ENCODE results near the gene NADK2. TPM values are rescaled to one million over a fixed set of nuclear protein-coding genes. Genes with fewer than 3 reads are reported as not detected.

Gene NADK2
- total RNA-seq, 1 experiment from 2014 or later = 21.2 TPM

DNA sequence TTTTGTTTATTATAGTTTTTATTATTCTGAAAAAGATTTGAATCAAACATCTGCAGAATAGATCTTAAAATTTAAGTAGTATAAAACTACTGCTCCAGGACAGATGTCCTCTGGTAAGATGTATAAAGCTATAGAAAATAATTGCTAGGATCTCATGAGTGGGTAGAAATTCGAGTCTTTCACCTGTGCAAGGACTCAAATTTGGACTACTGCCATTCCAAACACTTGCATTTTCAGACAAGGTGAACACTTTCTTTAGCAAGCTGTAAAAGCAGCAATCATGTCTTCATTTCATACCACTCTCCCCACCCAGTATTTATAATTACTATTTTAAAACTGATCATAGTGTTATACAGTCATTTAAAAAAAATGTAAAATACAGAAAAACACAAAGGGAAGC is 69.1 kb downstream of the NADK2 start:
- H3K9me3 ChIP-seq (ENCODE audit: control insufficient read depth in 1 of 2, insufficient read depth in 1 of 2, low read depth in 1 of 2, low read length in 2 of 2) = no peaks in the 10 kb centered on the region
- BruUV-seq (replicated peaks) = no TSS peak
- no peak overlapping the region for H3K4me2 ChIP-seq (ENCODE audit: low read length)
- intact Hi-C loops (cut with micrococcal nuclease) = no loop called here
- ATAC-seq = no peak
- H3K9me2 ChIP-seq (ENCODE audit: insufficient read depth) = no peaks in the 10 kb centered on the region
- ChIA-PET RAD21 (ENCODE audit: low non-redundant PET in 1 of 2, low total read pairs in 2 of 2, uncharacterized antibody in 2 of 2, unreplicated experiment in 2 of 2) (no interaction called here), POLR2A (no interaction called here), CTCF (no interaction called here)
- H3K79me2 ChIP-seq (ENCODE audit: insufficient read depth, low read length) = no peaks in the 10 kb centered on the region
- H4K20me1 ChIP-seq (ENCODE audit: insufficient read depth) = no peaks in the 10 kb centered on the region
- no peaks in the 10 kb centered on the region for H3K27me3 ChIP-seq (ENCODE audit: insufficient read depth, low read length)
- H3K27ac ChIP-seq (ENCODE audit: low read depth, low read length) = no peak overlapping the region
- peaks cover 40 to 44% of the 10 kb centered on the region in 2 experiments for H3K36me3 ChIP-seq (ENCODE audit: control insufficient read depth in 1 of 2, insufficient read depth in 2 of 2, low read length in 2 of 2)
- TF ChIP-seq, protein P1, sequence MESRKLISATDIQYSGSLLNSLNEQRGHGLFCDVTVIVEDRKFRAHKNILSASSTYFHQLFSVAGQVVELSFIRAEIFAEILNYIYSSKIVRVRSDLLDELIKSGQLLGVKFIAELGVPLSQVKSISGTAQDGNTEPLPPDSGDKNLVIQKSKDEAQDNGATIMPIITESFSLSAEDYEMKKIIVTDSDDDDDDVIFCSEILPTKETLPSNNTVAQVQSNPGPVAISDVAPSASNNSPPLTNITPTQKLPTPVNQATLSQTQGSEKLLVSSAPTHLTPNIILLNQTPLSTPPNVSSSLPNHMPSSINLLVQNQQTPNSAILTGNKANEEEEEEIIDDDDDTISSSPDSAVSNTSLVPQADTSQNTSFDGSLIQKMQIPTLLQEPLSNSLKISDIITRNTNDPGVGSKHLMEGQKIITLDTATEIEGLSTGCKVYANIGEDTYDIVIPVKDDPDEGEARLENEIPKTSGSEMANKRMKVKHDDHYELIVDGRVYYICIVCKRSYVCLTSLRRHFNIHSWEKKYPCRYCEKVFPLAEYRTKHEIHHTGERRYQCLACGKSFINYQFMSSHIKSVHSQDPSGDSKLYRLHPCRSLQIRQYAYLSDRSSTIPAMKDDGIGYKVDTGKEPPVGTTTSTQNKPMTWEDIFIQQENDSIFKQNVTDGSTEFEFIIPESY (IDR thresholded peaks at IDR 0.05; ENCODE audit: extremely low read depth, insufficient replicate concordance, low read length) = no peak
- no peak for TF ChIP-seq ATF3 (IDR thresholded peaks at IDR 0.05)
- no peak for TF ChIP-seq CTCF (IDR thresholded peaks at IDR 0.05 in 2 of 3, conservative IDR thresholded peaks at IDR 0.05 in 1 of 3; ENCODE audit: borderline replicate concordance in 1 of 3, insufficient read depth in 1 of 3, low read depth in 2 of 3, low read length in 2 of 3)
- no peak for TF ChIP-seq RAD21 (IDR thresholded peaks at IDR 0.05; ENCODE audit: low read depth)
- no peak for TF ChIP-seq SIN3A (IDR thresholded peaks at IDR 0.05; ENCODE audit: low read depth)
- TF ChIP-seq POLR2AphosphoS5 (IDR thresholded peaks at IDR 0.05; ENCODE audit: low read depth, low read length) = no peak
- no peak for TF ChIP-seq SP1 (IDR thresholded peaks at IDR 0.05; ENCODE audit: low read depth)
- no peak for TF ChIP-seq ZNF274 (IDR thresholded peaks at IDR 0.05; ENCODE audit: low read depth, low read length)
- TF ChIP-seq, protein P2, sequence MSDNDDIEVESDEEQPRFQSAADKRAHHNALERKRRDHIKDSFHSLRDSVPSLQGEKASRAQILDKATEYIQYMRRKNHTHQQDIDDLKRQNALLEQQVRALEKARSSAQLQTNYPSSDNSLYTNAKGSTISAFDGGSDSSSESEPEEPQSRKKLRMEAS (IDR thresholded peaks at IDR 0.05) = no peak
- no peak for TF ChIP-seq CEBPB (IDR thresholded peaks at IDR 0.05; ENCODE audit: low read depth)
- H3K4me1 ChIP-seq (ENCODE audit: control insufficient read depth in 1 of 2, insufficient read depth in 2 of 2, low read length in 2 of 2) = no peaks in the 10 kb centered on the region
- H3K4me3 ChIP-seq (replicated peaks in 1 of 2; ENCODE audit: low read depth in 1 of 2, low read length in 2 of 2) = no peak overlapping the region
- no peak overlapping the region for H2AFZ ChIP-seq (ENCODE audit: low read depth, low read length, poor library complexity, severe bottlenecking)
- no peak overlapping the region for H3K9ac ChIP-seq (ENCODE audit: low read length)
- no peak for DNase-seq (ENCODE audit: low read depth, low spot score)

Data from HCT116 (cell line).